ENCODE results near the gene BEGAIN. TPM values are rescaled to one million over a fixed set of nuclear protein-coding genes. Genes with fewer than 3 reads are reported as not detected.

BEGAIN gene
- total RNA-seq, result 1 to 10 TPM in 1 of 4 donors, under 1 TPM in 2, not detected in 1; 0.27 to 2.5 (median 0.37) TPM

- Histone ChIP-seq H3K27me3 (peaks cover 40% of the 10 kb centered on the region), H3K9me3 (no peaks in the 10 kb centered on the region), H3K36me3 (no peaks in the 10 kb centered on the region), H3K4me3 (peak within 1 kb of the TSS; percentile 31 to 76 (median 44)), H3K27ac (no peak within 1 kb of the TSS), H3K4me1 (peaks cover 0 to 8% (median 7%) of the 10 kb centered on the region in 4 donors)
- TF ChIP-seq POLR2A (IDR thresholded peaks at IDR 0.05) (no peak), CTCF (IDR thresholded peaks at IDR 0.05) (no peak), POLR2AphosphoS5 (IDR thresholded peaks at IDR 0.05) (no peak), EP300 (IDR thresholded peaks at IDR 0.05; ENCODE audit: low read depth) (no peak)
- intact Hi-C loops (cut with DNase I; ENCODE audit: low total_unique reads), result no loop called here
- WGBS, 2 donors (ENCODE audit: low coverage in 1 of 2), result 2 to 5% methylated on average over 8 to 13 of the region's 90 CpGs
- DNase-seq, result peak; percentile 55
- in situ Hi-C loops (cut with MboI; ENCODE audit: low pct_ligation_motif_present in 1 of 4, low pct_unique_long_range_greater_than_20kb in 1 of 4, low sequenced_read_pairs in 3 of 4), result no loop called here
Observed at GRCh38 chr14:100587086-100587762, at the start of gene BEGAIN. TSS of gene BEGAIN (minus strand) at chr14:100587417. CDS start at chr14:100587290, 127 bp downstream.

- H3K4me3 ChIP-seq, result no peak overlapping the region
- no peak for DNase-seq
- no peaks in the 10 kb centered on the region for H3K27me3 ChIP-seq
- TF ChIP-seq EP300 (IDR thresholded peaks at IDR 0.05; ENCODE audit: low read depth) (no peak), POLR2A (IDR thresholded peaks at IDR 0.05) (no peak), CTCF (IDR thresholded peaks at IDR 0.05) (no peak), POLR2AphosphoS5 (IDR thresholded peaks at IDR 0.05) (no peak)
- whole genome bisulfite sequencing, 2 donors (ENCODE audit: low coverage in 1 of 2), result 89 to 93% methylated on average over 6 to 14 of the region's 14 CpGs
- in situ Hi-C loops (cut with MboI; ENCODE audit: low pct_ligation_motif_present in 1 of 4, low pct_unique_long_range_greater_than_20kb in 1 of 4, low sequenced_read_pairs in 3 of 4), result loop anchor here in 1 of 4 donors (25.0 kb wide), 1 partner anchor 374 kb away; no protein-coding TSS in a partner anchor
- H3K9me3 ChIP-seq, result no peaks in the 10 kb centered on the region
- H3K4me1 ChIP-seq, result peaks cover 0 to 8% (median 0%) of the 10 kb centered on the region in 4 donors
- H3K36me3 ChIP-seq, result no peaks in the 10 kb centered on the region
- H3K27ac ChIP-seq, result no peak overlapping the region
- intact Hi-C loops (cut with DNase I; ENCODE audit: low total_unique reads), result no loop called here
Observed at GRCh38 chr14:100636559-100636958, 49.3 kb upstream of the BEGAIN start.

GRCh38 chr14:100634026-100634425 is 46.8 kb upstream of the BEGAIN start:
- H3K4me1 ChIP-seq, result no peaks in the 10 kb centered on the region
- intact Hi-C loops (cut with DNase I; ENCODE audit: low total_unique reads) (no loop called here), in situ Hi-C loops (cut with MboI; ENCODE audit: low pct_ligation_motif_present in 1 of 4, low pct_unique_long_range_greater_than_20kb in 1 of 4, low sequenced_read_pairs in 3 of 4) (loop anchor here in 1 of 4 donors (25.0 kb wide), 1 partner anchor 372 kb away; no protein-coding TSS in a partner anchor)
- no peak for DNase-seq
- 74 to 80% methylated on average over 1 to 11 of the region's 11 CpGs for WGBS, 2 donors (ENCODE audit: low coverage in 1 of 2)
- H3K36me3 ChIP-seq, result no peaks in the 10 kb centered on the region
- H3K27ac ChIP-seq, result no peak overlapping the region
- TF ChIP-seq POLR2A (IDR thresholded peaks at IDR 0.05), result no peak
- TF ChIP-seq EP300 (IDR thresholded peaks at IDR 0.05; ENCODE audit: low read depth), result no peak
- no peak for TF ChIP-seq POLR2AphosphoS5 (IDR thresholded peaks at IDR 0.05)
- no peak for TF ChIP-seq CTCF (IDR thresholded peaks at IDR 0.05)
- no peaks in the 10 kb centered on the region for H3K27me3 ChIP-seq
- H3K4me3 ChIP-seq, result no peak overlapping the region
- H3K9me3 ChIP-seq, result no peaks in the 10 kb centered on the region

- H3K27ac ChIP-seq, result no peak overlapping the region
- H3K9me3 ChIP-seq, result no peaks in the 10 kb centered on the region
- 83 to 94% methylated on average over 3 to 6 of the region's 10 CpGs for WGBS, 2 donors (ENCODE audit: low coverage in 1 of 2)
- no peaks in the 10 kb centered on the region for H3K27me3 ChIP-seq
- intact Hi-C loops (cut with DNase I; ENCODE audit: low total_unique reads) (no loop called here), in situ Hi-C loops (cut with MboI; ENCODE audit: low pct_ligation_motif_present in 1 of 4, low pct_unique_long_range_greater_than_20kb in 1 of 4, low sequenced_read_pairs in 3 of 4) (loop anchor here in 1 of 4 donors (25.0 kb wide), 1 partner anchor 371 kb away; no protein-coding TSS in a partner anchor)
- no peak overlapping the region for H3K4me3 ChIP-seq
- no peak for DNase-seq
- H3K4me1 ChIP-seq, result no peaks in the 10 kb centered on the region
- no peak for TF ChIP-seq POLR2AphosphoS5 (IDR thresholded peaks at IDR 0.05)
- TF ChIP-seq EP300 (IDR thresholded peaks at IDR 0.05; ENCODE audit: low read depth), result no peak
- no peak for TF ChIP-seq CTCF (IDR thresholded peaks at IDR 0.05)
- TF ChIP-seq POLR2A (IDR thresholded peaks at IDR 0.05), result no peak
- H3K36me3 ChIP-seq, result no peaks in the 10 kb centered on the region
Observed at GRCh38 chr14:100633406-100633805, 46.2 kb upstream of the BEGAIN start.
